Nephron (organoid): Measurements from ENCODE around the gene SMIM13.
A peak's percentile ranks its signal among the peaks of the same experiment; 100 is the strongest.

Source experiments
- H3K27ac Mint-ChIP-seq, 3 experiments: 2 replicates each; pipeline ENCODE4 v1.8.0; 2020; ENCODE audit warnings: mixed read lengths in 3 of 3, mild to moderate bottlenecking in 2 of 3, moderate library complexity in 1 of 3
- H3K27me3 Mint-ChIP-seq: 2 replicates; pipeline ENCODE4 v1.8.0; 2021; ENCODE audit warnings: low read depth, mild to moderate bottlenecking, moderate library complexity, mixed read lengths
- H3K36me3 Mint-ChIP-seq: 2 replicates; pipeline ENCODE4 v1.8.0; 2020; ENCODE audit warnings: low read depth, mixed read lengths
- H3K4me1 Mint-ChIP-seq: 2 replicates; pipeline ENCODE4 v1.8.0; 2020; ENCODE audit warnings: mixed read lengths
- H3K4me3 Mint-ChIP-seq, 3 experiments: 2 replicates each; pipeline ENCODE4 v1.8.0; 2020; ENCODE audit warnings: mild to moderate bottlenecking in 3 of 3, mixed read lengths in 3 of 3, moderate library complexity in 2 of 3
- H3K9me3 Mint-ChIP-seq: 2 replicates; pipeline ENCODE4 v1.8.0; 2020; ENCODE audit warnings: mixed read lengths
- CTCF ChIP-seq, 3 experiments: fragments of 200-600 bp; sonication (generic); IDR thresholded peaks; one replicate each; pipeline ENCODE4 v1.5.0; 2021; ENCODE audit warnings: antibody characterized with exemption in 3 of 3; ENCODE audit not compliant: unreplicated experiment in 3 of 3

Gene SMIM13

GRCh38 chr6:11172501-11173327 is 79.1 kb downstream of the SMIM13 start:
- Mint-ChIP-seq H3K4me3 (no peak overlapping the region), H3K4me1 (no peaks in the 10 kb centered on the region), H3K9me3 (no peaks in the 10 kb centered on the region), H3K27ac (peak overlapping the region; percentile 33 to 85 (median 37)), H3K27me3 (no peaks in the 10 kb centered on the region), H3K36me3 (no peaks in the 10 kb centered on the region)
- peak; percentile 75 to 77 (median 76) for TF ChIP-seq CTCF (IDR thresholded peaks at IDR 0.05; ENCODE audit: unreplicated experiment in 3 of 3)

GRCh38 chr6:11174242-11174611 is 80.6 kb downstream of the SMIM13 start:
- no peak for TF ChIP-seq CTCF (IDR thresholded peaks at IDR 0.05; ENCODE audit: unreplicated experiment in 3 of 3)
- Mint-ChIP-seq H3K27ac (no peak overlapping the region), H3K36me3 (no peaks in the 10 kb centered on the region), H3K4me3 (no peak overlapping the region), H3K4me1 (no peaks in the 10 kb centered on the region), H3K27me3 (no peaks in the 10 kb centered on the region), H3K9me3 (no peaks in the 10 kb centered on the region)

GRCh38 chr6:11177271-11177670 is 83.6 kb downstream of the SMIM13 start:
- Mint-ChIP-seq H3K9me3 (peaks cover 4% of the 10 kb centered on the region), H3K27ac (no peak overlapping the region), H3K27me3 (no peaks in the 10 kb centered on the region)

GRCh38 chr6:11179088-11179418 is 85.4 kb downstream of the SMIM13 start:
- Mint-ChIP-seq H3K27me3 (no peaks in the 10 kb centered on the region), H3K9me3 (peaks cover 6% of the 10 kb centered on the region), H3K4me3 (no peak overlapping the region), H3K27ac (no peak overlapping the region), H3K36me3 (peaks cover 18% of the 10 kb centered on the region), H3K4me1 (no peaks in the 10 kb centered on the region)
- TF ChIP-seq CTCF (IDR thresholded peaks at IDR 0.05; ENCODE audit: unreplicated experiment in 3 of 3): no peak

More at GRCh38 chr6:11177271-11177670, 83.6 kb downstream of the SMIM13 start:
- peaks cover 5% of the 10 kb centered on the region for H3K36me3 Mint-ChIP-seq
- no peaks in the 10 kb centered on the region for H3K4me1 Mint-ChIP-seq
- no peak overlapping the region for H3K4me3 Mint-ChIP-seq
- no peak for TF ChIP-seq CTCF (IDR thresholded peaks at IDR 0.05; ENCODE audit: unreplicated experiment in 3 of 3)

- TF ChIP-seq CTCF (IDR thresholded peaks at IDR 0.05; ENCODE audit: unreplicated experiment in 3 of 3): no peak
- H3K27me3 Mint-ChIP-seq: no peaks in the 10 kb centered on the region
- peaks cover 6% of the 10 kb centered on the region for H3K9me3 Mint-ChIP-seq
- peaks cover 23% of the 10 kb centered on the region for H3K36me3 Mint-ChIP-seq
- no peak overlapping the region for H3K27ac Mint-ChIP-seq
- no peaks in the 10 kb centered on the region for H3K4me1 Mint-ChIP-seq
- no peak overlapping the region for H3K4me3 Mint-ChIP-seq
Measured at GRCh38 chr6:11179419-11180202, 86.0 kb downstream of the SMIM13 start.
